Measurements from ENCODE around the gene RPUSD1. TPM values are rescaled to one million over a fixed set of nuclear protein-coding genes. Genes with fewer than 3 reads are reported as not detected.

Gene RPUSD1
- polyA plus RNA-seq, 1 of the 3 experiments (the other 2 are of a cell fraction): 27.7 TPM

DNA sequence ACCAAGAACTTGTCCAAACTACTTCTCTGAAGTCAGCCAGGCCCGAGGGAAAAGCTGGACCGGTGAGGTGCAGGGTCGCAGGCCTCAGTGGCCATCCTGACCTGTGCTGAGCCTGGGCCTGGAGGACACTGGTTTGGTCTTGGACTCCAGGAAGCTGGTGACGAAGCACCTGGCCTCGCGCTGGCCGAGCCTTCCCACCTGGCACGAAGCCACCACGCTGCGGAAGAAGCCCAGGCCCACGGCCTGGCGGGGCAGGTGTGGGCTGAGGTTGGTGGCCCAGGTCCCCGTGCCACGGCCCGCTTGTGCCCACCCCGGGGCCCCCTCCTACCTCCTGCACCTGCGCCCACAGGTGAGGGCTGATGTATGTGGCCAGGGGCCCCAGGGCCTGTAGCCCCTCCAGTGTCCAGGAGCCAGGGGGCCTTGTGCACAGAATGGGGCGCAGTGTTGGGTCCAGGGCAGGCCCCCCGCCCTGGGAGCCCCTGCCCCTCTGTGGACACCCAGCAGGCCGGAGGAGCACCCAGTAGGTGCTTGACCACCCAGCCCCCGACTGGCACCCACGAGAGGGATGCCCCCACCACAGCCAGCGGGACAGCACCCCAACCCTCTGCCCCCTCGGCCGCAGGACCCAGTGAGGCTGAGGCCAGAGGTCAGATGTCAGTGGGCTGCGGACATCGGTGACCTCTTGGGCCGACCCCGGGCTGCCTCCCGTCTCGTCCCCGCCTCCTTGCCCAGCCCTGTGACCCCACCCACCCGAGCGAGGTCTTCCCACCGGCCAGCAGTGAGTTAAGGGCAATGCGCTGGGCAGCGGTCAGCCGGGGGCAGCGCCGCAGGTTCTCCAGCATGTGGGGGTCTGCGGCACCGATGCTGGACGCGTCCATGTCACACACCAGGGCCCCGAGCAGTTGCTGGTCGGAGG, 13.8 kb downstream of the RPUSD1 start:
- no peaks in the 10 kb centered on the region for H3K9me3 ChIP-seq
- H3K27me3 ChIP-seq (ENCODE audit: insufficient read depth): no peaks in the 10 kb centered on the region
- H3K4me1 ChIP-seq (ENCODE audit: control insufficient read depth in 1 of 2, insufficient read depth in 2 of 2, low read depth in 1 of 2, low read length in 1 of 2): no peaks in the 10 kb centered on the region
- no peak overlapping the region for H3K4me3 ChIP-seq (ENCODE audit: low read depth in 2 of 2, low read length in 1 of 2)
- H3K36me3 ChIP-seq (replicated peaks in 1 of 2; ENCODE audit: control insufficient read depth in 1 of 2, insufficient read depth in 2 of 2, low read length in 1 of 2): no peaks in the 10 kb centered on the region
- no peaks in the 10 kb centered on the region for H3K9me2 ChIP-seq
- H3K27ac ChIP-seq (ENCODE audit: low read depth in 2 of 2, low read length in 1 of 2): no peak overlapping the region
- no peak overlapping the region for H3K9ac ChIP-seq
- no peaks in the 10 kb centered on the region for H3F3A ChIP-seq (replicated peaks; ENCODE audit: insufficient read depth)
- ChIA-PET CTCF (interaction anchor here (1.2 kb wide), 1 partner anchor 12 kb away, joined by 3 read pairs; no protein-coding TSS in a partner anchor), POLR2A (no interaction called here)
- H3K4me2 ChIP-seq: no peak overlapping the region
- TF ChIP-seq POLR2AphosphoS5 (IDR thresholded peaks at IDR 0.05; ENCODE audit: low read depth, low read length): no peak
- TF ChIP-seq RCOR1 (IDR thresholded peaks at IDR 0.05; ENCODE audit: low read length): no peak
- TF ChIP-seq ELF1 (IDR thresholded peaks at IDR 0.05): no peak
- no peak for TF ChIP-seq FOSL2 (IDR thresholded peaks at IDR 0.05; ENCODE audit: borderline replicate concordance, low read depth)
- WGBS (ENCODE audit: low lambda C conversion rate): 79% methylated on average over 10 of the region's 46 CpGs
- H2AFZ ChIP-seq (ENCODE audit: low read depth): no peak overlapping the region
- no peaks in the 10 kb centered on the region for H3K79me2 ChIP-seq (ENCODE audit: insufficient read depth)
- no peak for DNase-seq
- no peaks in the 10 kb centered on the region for H4K20me1 ChIP-seq (ENCODE audit: insufficient read depth)

DNA sequence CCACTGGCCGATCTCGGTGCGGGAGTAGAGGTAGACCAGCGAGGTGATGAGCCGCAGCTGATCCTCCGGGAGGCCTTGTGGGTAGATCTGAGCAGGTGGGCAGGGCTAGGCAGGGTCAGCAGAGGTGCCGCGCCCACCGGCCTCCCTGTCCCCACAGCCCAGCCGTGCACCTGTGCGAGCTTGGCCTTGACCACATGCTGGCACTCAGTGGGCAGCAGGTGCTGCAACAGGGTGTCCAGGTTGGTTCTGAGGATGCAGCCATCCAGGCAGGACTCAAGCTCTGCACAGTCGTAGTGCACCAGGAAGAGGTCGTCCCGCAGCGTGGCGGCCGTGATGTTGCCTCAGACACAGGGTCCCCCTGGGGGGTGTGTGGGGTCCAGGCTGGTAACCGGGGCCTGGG, 15.2 kb downstream of the RPUSD1 start:
- no peak overlapping the region for H2AFZ ChIP-seq (ENCODE audit: low read depth)
- ChIA-PET POLR2A (no interaction called here), CTCF (interaction anchor here (1.1 to 1.6 kb wide), 2 partner anchors 11 to 61 kb away, joined by 3 to 4 read pairs; no protein-coding TSS in a partner anchor)
- no peak overlapping the region for H3K4me2 ChIP-seq
- H3K4me3 ChIP-seq (ENCODE audit: low read depth in 2 of 2, low read length in 1 of 2): no peak overlapping the region
- H3K79me2 ChIP-seq (ENCODE audit: insufficient read depth): no peaks in the 10 kb centered on the region
- no peaks in the 10 kb centered on the region for H3K27me3 ChIP-seq (ENCODE audit: insufficient read depth)
- WGBS (ENCODE audit: low lambda C conversion rate): no CpG with 5 or more reads among the region's 18 CpGs
- H3K4me1 ChIP-seq (ENCODE audit: control insufficient read depth in 1 of 2, insufficient read depth in 2 of 2, low read depth in 1 of 2, low read length in 1 of 2): no peaks in the 10 kb centered on the region
- no peaks in the 10 kb centered on the region for H3K9me2 ChIP-seq
- no peaks in the 10 kb centered on the region for H3K9me3 ChIP-seq
- H3F3A ChIP-seq (replicated peaks; ENCODE audit: insufficient read depth): no peaks in the 10 kb centered on the region
- no peaks in the 10 kb centered on the region for H3K36me3 ChIP-seq (replicated peaks in 1 of 2; ENCODE audit: control insufficient read depth in 1 of 2, insufficient read depth in 2 of 2, low read length in 1 of 2)
- H3K9ac ChIP-seq: no peak overlapping the region
- DNase-seq: no peak
- no peaks in the 10 kb centered on the region for H4K20me1 ChIP-seq (ENCODE audit: insufficient read depth)
- H3K27ac ChIP-seq (ENCODE audit: low read depth in 2 of 2, low read length in 1 of 2): no peak overlapping the region
- no peak for TF ChIP-seq NRF1 (IDR thresholded peaks at IDR 0.05; ENCODE audit: low read depth, low read length)
- no peak for TF ChIP-seq GABPA (IDR thresholded peaks at IDR 0.05; ENCODE audit: low read depth)
- TF ChIP-seq FOXJ3 (CRISPR knock-in tag; IDR thresholded peaks at IDR 0.05): no peak
- TF ChIP-seq SMC3 (IDR thresholded peaks at IDR 0.05; ENCODE audit: low read depth, low read length): no peak
- no peak for TF ChIP-seq EP300 (IDR thresholded peaks at IDR 0.05; ENCODE audit: borderline replicate concordance in 1 of 2, low read depth in 1 of 2, low read length in 1 of 2)
- no peak for TF ChIP-seq TCF12 (IDR thresholded peaks at IDR 0.05)
- TF ChIP-seq, protein P1, sequence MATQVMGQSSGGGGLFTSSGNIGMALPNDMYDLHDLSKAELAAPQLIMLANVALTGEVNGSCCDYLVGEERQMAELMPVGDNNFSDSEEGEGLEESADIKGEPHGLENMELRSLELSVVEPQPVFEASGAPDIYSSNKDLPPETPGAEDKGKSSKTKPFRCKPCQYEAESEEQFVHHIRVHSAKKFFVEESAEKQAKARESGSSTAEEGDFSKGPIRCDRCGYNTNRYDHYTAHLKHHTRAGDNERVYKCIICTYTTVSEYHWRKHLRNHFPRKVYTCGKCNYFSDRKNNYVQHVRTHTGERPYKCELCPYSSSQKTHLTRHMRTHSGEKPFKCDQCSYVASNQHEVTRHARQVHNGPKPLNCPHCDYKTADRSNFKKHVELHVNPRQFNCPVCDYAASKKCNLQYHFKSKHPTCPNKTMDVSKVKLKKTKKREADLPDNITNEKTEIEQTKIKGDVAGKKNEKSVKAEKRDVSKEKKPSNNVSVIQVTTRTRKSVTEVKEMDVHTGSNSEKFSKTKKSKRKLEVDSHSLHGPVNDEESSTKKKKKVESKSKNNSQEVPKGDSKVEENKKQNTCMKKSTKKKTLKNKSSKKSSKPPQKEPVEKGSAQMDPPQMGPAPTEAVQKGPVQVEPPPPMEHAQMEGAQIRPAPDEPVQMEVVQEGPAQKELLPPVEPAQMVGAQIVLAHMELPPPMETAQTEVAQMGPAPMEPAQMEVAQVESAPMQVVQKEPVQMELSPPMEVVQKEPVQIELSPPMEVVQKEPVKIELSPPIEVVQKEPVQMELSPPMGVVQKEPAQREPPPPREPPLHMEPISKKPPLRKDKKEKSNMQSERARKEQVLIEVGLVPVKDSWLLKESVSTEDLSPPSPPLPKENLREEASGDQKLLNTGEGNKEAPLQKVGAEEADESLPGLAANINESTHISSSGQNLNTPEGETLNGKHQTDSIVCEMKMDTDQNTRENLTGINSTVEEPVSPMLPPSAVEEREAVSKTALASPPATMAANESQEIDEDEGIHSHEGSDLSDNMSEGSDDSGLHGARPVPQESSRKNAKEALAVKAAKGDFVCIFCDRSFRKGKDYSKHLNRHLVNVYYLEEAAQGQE (IDR thresholded peaks at IDR 0.05; ENCODE audit: low read depth, low read length): no peak
- TF ChIP-seq TEAD4 (IDR thresholded peaks at IDR 0.05; ENCODE audit: borderline replicate concordance, insufficient read depth): no peak
- TF ChIP-seq POLR2AphosphoS5 (IDR thresholded peaks at IDR 0.05; ENCODE audit: low read depth, low read length): no peak
- no peak for TF ChIP-seq RFX5 (IDR thresholded peaks at IDR 0.05; ENCODE audit: low read length)
- no peak for TF ChIP-seq RCOR1 (IDR thresholded peaks at IDR 0.05; ENCODE audit: low read length)
- TF ChIP-seq, protein P2, sequence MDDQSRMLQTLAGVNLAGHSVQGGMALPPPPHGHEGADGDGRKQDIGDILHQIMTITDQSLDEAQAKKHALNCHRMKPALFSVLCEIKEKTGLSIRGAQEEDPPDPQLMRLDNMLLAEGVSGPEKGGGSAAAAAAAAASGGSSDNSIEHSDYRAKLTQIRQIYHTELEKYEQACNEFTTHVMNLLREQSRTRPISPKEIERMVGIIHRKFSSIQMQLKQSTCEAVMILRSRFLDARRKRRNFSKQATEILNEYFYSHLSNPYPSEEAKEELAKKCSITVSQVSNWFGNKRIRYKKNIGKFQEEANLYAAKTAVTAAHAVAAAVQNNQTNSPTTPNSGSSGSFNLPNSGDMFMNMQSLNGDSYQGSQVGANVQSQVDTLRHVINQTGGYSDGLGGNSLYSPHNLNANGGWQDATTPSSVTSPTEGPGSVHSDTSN (IDR thresholded peaks at IDR 0.05): no peak
- TF ChIP-seq CHD2 (IDR thresholded peaks at IDR 0.05; ENCODE audit: low read length, partially characterized antibody): no peak
- no peak for TF ChIP-seq EZH2phosphoT487 (IDR thresholded peaks at IDR 0.05; ENCODE audit: borderline replicate concordance, low read depth)
- TF ChIP-seq, protein P3, sequence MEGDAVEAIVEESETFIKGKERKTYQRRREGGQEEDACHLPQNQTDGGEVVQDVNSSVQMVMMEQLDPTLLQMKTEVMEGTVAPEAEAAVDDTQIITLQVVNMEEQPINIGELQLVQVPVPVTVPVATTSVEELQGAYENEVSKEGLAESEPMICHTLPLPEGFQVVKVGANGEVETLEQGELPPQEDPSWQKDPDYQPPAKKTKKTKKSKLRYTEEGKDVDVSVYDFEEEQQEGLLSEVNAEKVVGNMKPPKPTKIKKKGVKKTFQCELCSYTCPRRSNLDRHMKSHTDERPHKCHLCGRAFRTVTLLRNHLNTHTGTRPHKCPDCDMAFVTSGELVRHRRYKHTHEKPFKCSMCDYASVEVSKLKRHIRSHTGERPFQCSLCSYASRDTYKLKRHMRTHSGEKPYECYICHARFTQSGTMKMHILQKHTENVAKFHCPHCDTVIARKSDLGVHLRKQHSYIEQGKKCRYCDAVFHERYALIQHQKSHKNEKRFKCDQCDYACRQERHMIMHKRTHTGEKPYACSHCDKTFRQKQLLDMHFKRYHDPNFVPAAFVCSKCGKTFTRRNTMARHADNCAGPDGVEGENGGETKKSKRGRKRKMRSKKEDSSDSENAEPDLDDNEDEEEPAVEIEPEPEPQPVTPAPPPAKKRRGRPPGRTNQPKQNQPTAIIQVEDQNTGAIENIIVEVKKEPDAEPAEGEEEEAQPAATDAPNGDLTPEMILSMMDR (IDR thresholded peaks at IDR 0.05): no peak
- TF ChIP-seq SIN3A (IDR thresholded peaks at IDR 0.05; ENCODE audit: borderline replicate concordance, low read depth, low read length): no peak
